DND-41 (cell line): Measurements from ENCODE around the gene NEU2.

Experiments used
- ATAC-seq: fragments of 200-7000 bp; cut with Tn5 transposase; 3 replicates; pipeline ENCODE4 v1.9.1; 2021; ENCODE audit warnings: low read depth; ENCODE audit not compliant: insufficient read depth
- DNase-seq: peaks from one replicate; pipeline ENCODE4 v3.0.0-alpha.2; 2020
- H2AFZ ChIP-seq: 2 replicates; pipeline ENCODE4 v1.6.0; 2012; ENCODE audit warnings: low read depth, low read length
- H3K27ac ChIP-seq: 2 replicates; pipeline ENCODE4 v1.5.1; 2012; ENCODE audit warnings: low read length, inconsistent platforms
- H3K27me3 ChIP-seq: fragments of 200-600 bp; sonication (generic); 2 replicates; pipeline ENCODE4 v1.6.0; 2012; ENCODE audit warnings: low read length, mild to moderate bottlenecking, inconsistent platforms; ENCODE audit not compliant: insufficient read depth, poor library complexity
- H3K36me3 ChIP-seq: 2 replicates; pipeline ENCODE4 v1.5.1; 2012; ENCODE audit warnings: low read length, inconsistent platforms; ENCODE audit not compliant: insufficient read depth
- H3K4me1 ChIP-seq: 2 replicates; pipeline ENCODE4 v1.5.1; 2012; ENCODE audit warnings: mild to moderate bottlenecking, low read length; ENCODE audit not compliant: insufficient read depth
- H3K4me2 ChIP-seq: 2 replicates; pipeline ENCODE4 v1.6.0; 2012; ENCODE audit warnings: mild to moderate bottlenecking, moderate library complexity, low read length, inconsistent platforms; ENCODE audit not compliant: insufficient read depth
- H3K4me3 ChIP-seq, 2 experiments: fragments of 200-600 bp in 1 of 2; shearing (Covaris generic) in 1 of 2; 2 replicates each; pipeline ENCODE4 v1.5.1; 2012 to 2016; ENCODE audit warnings: inconsistent platforms in 2 of 2, low read length in 2 of 2, mild to moderate bottlenecking in 2 of 2, low read depth in 1 of 2, moderate library complexity in 1 of 2
- H3K79me2 ChIP-seq: 2 replicates; pipeline ENCODE4 v1.6.0; 2012; ENCODE audit warnings: low read length, inconsistent platforms; ENCODE audit not compliant: insufficient read depth
- H3K9ac ChIP-seq: 2 replicates; pipeline ENCODE4 v1.6.0; 2012; ENCODE audit warnings: low read depth, mild to moderate bottlenecking, inconsistent platforms, low read length, moderate library complexity
- H3K9me3 ChIP-seq: 2 replicates; pipeline ENCODE4 v1.5.1; 2012; ENCODE audit warnings: low read length, moderate library complexity, mild to moderate bottlenecking, inconsistent platforms; ENCODE audit not compliant: insufficient read depth, severe bottlenecking
- H4K20me1 ChIP-seq: 2 replicates; pipeline ENCODE4 v1.6.0; 2012; ENCODE audit warnings: low read length; ENCODE audit not compliant: insufficient read depth
- CTCF ChIP-seq: IDR thresholded peaks from 2 replicates; pipeline ENCODE4 v1.5.1; 2012; ENCODE audit warnings: borderline replicate concordance, low read length, moderate library complexity, mild to moderate bottlenecking; ENCODE audit not compliant: poor library complexity, severe bottlenecking; ENCODE audit errors: extremely low read depth
- EZH2 ChIP-seq: IDR thresholded peaks from 3 replicates; pipeline ENCODE4 v1.6.1; 2012; ENCODE audit warnings: borderline replicate concordance, low read depth, mild to moderate bottlenecking, moderate library complexity, low read length, inconsistent platforms; ENCODE audit not compliant: severe bottlenecking

Gene NEU2

GRCh38 chr2:233044974-233045605 lies 12.6 kb downstream of the NEU2 start:
- H2AFZ ChIP-seq = no peak overlapping the region
- no peaks in the 10 kb centered on the region for H3K9me3 ChIP-seq
- H3K9ac ChIP-seq = no peak overlapping the region
- TF ChIP-seq CTCF = no peak
- no peak for TF ChIP-seq EZH2
- no peaks in the 10 kb centered on the region for H3K79me2 ChIP-seq
- peaks cover 14% of the 10 kb centered on the region for H3K27me3 ChIP-seq
- H3K4me1 ChIP-seq = no peaks in the 10 kb centered on the region
- DNase-seq = no peak
- no peak overlapping the region for H3K4me2 ChIP-seq
- no peaks in the 10 kb centered on the region for H3K36me3 ChIP-seq
- ATAC-seq = no peak
- H3K4me3 ChIP-seq = no peak overlapping the region
- H4K20me1 ChIP-seq = no peaks in the 10 kb centered on the region
- no peak overlapping the region for H3K27ac ChIP-seq

GRCh38 chr2:233047206-233047605 lies 14.7 kb downstream of the NEU2 start:
- Histone ChIP-seq H3K9me3 (no peaks in the 10 kb centered on the region), H3K4me1 (no peaks in the 10 kb centered on the region), H3K36me3 (no peaks in the 10 kb centered on the region), H2AFZ (no peak overlapping the region), H3K79me2 (no peaks in the 10 kb centered on the region), H3K4me3 (no peak overlapping the region), H3K27ac (no peak overlapping the region), H3K4me2 (no peak overlapping the region), H3K9ac (no peak overlapping the region), H3K27me3 (peaks cover 14% of the 10 kb centered on the region), H4K20me1 (no peaks in the 10 kb centered on the region)
- ATAC-seq = no peak
- TF ChIP-seq EZH2 = no peak
- no peak for TF ChIP-seq CTCF
- DNase-seq = no peak

- ATAC-seq (no peak), DNase-seq (no peak)
- Histone ChIP-seq H3K9me3 (no peaks in the 10 kb centered on the region), H4K20me1 (no peaks in the 10 kb centered on the region), H3K79me2 (no peaks in the 10 kb centered on the region), H3K36me3 (no peaks in the 10 kb centered on the region), H3K4me2 (no peak overlapping the region), H2AFZ (no peak overlapping the region), H3K27me3 (peaks cover 14% of the 10 kb centered on the region), H3K4me1 (no peaks in the 10 kb centered on the region), H3K27ac (no peak overlapping the region), H3K9ac (no peak overlapping the region), H3K4me3 (no peak overlapping the region)
- TF ChIP-seq EZH2 (no peak), CTCF (no peak)
These were observed 15.2 kb downstream of the NEU2 start for GRCh38 chr2:233047667-233048066.
